K562 (cell line): ENCODE measurements around the gene ROBO1.

Experiments used
- CBFA2T3 ChIP-seq: fragments of 450-650 bp; IDR thresholded peaks from 2 replicates; pipeline ENCODE4 v1.6.1; 2017
- CHD2 ChIP-seq: IDR thresholded peaks from 2 replicates; pipeline ENCODE4 v1.6.1; 2011; ENCODE audit warnings: low read depth, low read length
- CTCF ChIP-seq, 3 experiments: IDR thresholded peaks in 2 of 3; conservative IDR thresholded peaks in 1 of 3; 2 replicates each; pipeline ENCODE4 v1.5.1; 2011 to 2012; ENCODE audit warnings: low read length in 3 of 3, mild to moderate bottlenecking in 3 of 3, control low read depth in 2 of 3, improper control_type of control experiment in 1 of 3, inconsistent platforms in 1 of 3, low read depth in 1 of 3, mixed read lengths in 1 of 3, moderate library complexity in 1 of 3; ENCODE audit not compliant: insufficient read depth in 2 of 3
- EZH2 ChIP-seq: IDR thresholded peaks from 2 replicates; pipeline ENCODE4 v1.6.1; 2012; ENCODE audit warnings: low read depth, mild to moderate bottlenecking, inconsistent platforms, low read length, borderline replicate concordance
- FOS ChIP-seq: IDR thresholded peaks from 3 replicates; pipeline ENCODE4 v1.6.1; 2011; ENCODE audit not compliant: insufficient read length; ENCODE audit errors: extremely low read depth
- MAZ ChIP-seq, 2 experiments: fragments of 450-650 bp in 1 of 2; sonication (generic) in 1 of 2; formaldehyde crosslinking; IDR thresholded peaks in 1 of 2; conservative IDR thresholded peaks in 1 of 2; 2 replicates each; pipeline versions ENCODE4 v1.4.0 to v1.5.0; 2020; ENCODE audit warnings: mild to moderate bottlenecking in 1 of 2, missing genetic modification reagents in 1 of 2
- POLR2A ChIP-seq: fragments of 450-650 bp; conservative IDR thresholded peaks from 2 replicates; pipeline ENCODE4 v1.6.1; 2016
- RFX5 ChIP-seq: IDR thresholded peaks from 2 replicates; pipeline ENCODE4 v1.6.1; 2011; ENCODE audit warnings: low read depth, mild to moderate bottlenecking, improper control_type of control experiment, low read length
- TEAD1 ChIP-seq, 2 experiments: fragments of 450-650 bp in 1 of 2; sonication (generic) in 1 of 2; formaldehyde crosslinking; IDR thresholded peaks; 2 replicates each; pipeline versions ENCODE4 v1.4.0 to v1.8.0; 2020 to 2022; ENCODE audit warnings: mild to moderate bottlenecking in 2 of 2, missing genetic modification reagents in 1 of 2
- ZNF224 ChIP-seq: sonication (generic); formaldehyde crosslinking; IDR thresholded peaks from 2 replicates; pipeline ENCODE4 v1.8.0; 2022; ENCODE audit warnings: mild to moderate bottlenecking, missing genetic modification reagents

GRCh38 chr3:78687520-78687919 lies 1080.3 kb downstream of the ROBO1 start:
- TF ChIP-seq EZH2, result no peak
- no peak for TF ChIP-seq CTCF (IDR thresholded peaks at IDR 0.05 in 2 of 3, conservative IDR thresholded peaks at IDR 0.05 in 1 of 3; ENCODE audit: insufficient read depth in 2 of 3, low read depth in 1 of 3, low read length in 3 of 3)
- TF ChIP-seq POLR2A, result no peak
- no peak for TF ChIP-seq CHD2
- TF ChIP-seq ZNF224 (CRISPR knock-in tag), result no peak
- TF ChIP-seq FOS, result no peak
- no peak for TF ChIP-seq RFX5
- no peak for TF ChIP-seq MAZ (CRISPR knock-in tag; conservative IDR thresholded peaks at IDR 0.05 in 1 of 2, IDR thresholded peaks at IDR 0.05 in 1 of 2)
- no peak for TF ChIP-seq TEAD1 (CRISPR knock-in tag; IDR thresholded peaks at IDR 0.05)
- no peak for TF ChIP-seq CBFA2T3
